GM12878 (cell line): ENCODE results near the gene XPOT.

Experiments used
- CREM ChIP-seq: IDR thresholded peaks from 2 replicates; pipeline ENCODE4 v1.6.1; 2014; ENCODE audit warnings: antibody characterized with exemption, low read depth
- JUNB ChIP-seq: IDR thresholded peaks from 2 replicates; pipeline ENCODE4 v1.6.1; 2016; ENCODE audit warnings: antibody characterized with exemption, mild to moderate bottlenecking
- NRF1 ChIP-seq: conservative IDR thresholded peaks from 2 replicates; pipeline ENCODE4 v1.6.1; 2011; ENCODE audit warnings: mild to moderate bottlenecking, low read depth, low read length, improper control_type of control experiment
- POLR2A ChIP-seq: IDR thresholded peaks from 2 replicates; pipeline ENCODE4 v1.6.1; 2011; ENCODE audit warnings: low read depth, mild to moderate bottlenecking, low read length
- RCOR1 ChIP-seq: conservative IDR thresholded peaks from 2 replicates; pipeline ENCODE4 v1.6.1; 2012; ENCODE audit warnings: low read depth, low read length, improper control_type of control experiment
- SIN3A ChIP-seq: IDR thresholded peaks from 2 replicates; pipeline ENCODE4 v1.6.1; 2012; ENCODE audit warnings: low read depth, low read length, improper control_type of control experiment
- TF ChIP-seq, protein P1 (sequence below): IDR thresholded peaks from 2 replicates; pipeline ENCODE4 v1.6.1; 2011; ENCODE audit warnings: mild to moderate bottlenecking, low read depth, low read length, moderate library complexity; ENCODE audit not compliant: insufficient replicate concordance

GRCh38 chr12:64450057-64450640 is 46.0 kb downstream of the XPOT start:
- TF ChIP-seq RCOR1, result no peak
- no peak for TF ChIP-seq NRF1
- TF ChIP-seq POLR2A, result no peak
- no peak for TF ChIP-seq SIN3A
- TF ChIP-seq JUNB, result no peak
- TF ChIP-seq, protein P1, sequence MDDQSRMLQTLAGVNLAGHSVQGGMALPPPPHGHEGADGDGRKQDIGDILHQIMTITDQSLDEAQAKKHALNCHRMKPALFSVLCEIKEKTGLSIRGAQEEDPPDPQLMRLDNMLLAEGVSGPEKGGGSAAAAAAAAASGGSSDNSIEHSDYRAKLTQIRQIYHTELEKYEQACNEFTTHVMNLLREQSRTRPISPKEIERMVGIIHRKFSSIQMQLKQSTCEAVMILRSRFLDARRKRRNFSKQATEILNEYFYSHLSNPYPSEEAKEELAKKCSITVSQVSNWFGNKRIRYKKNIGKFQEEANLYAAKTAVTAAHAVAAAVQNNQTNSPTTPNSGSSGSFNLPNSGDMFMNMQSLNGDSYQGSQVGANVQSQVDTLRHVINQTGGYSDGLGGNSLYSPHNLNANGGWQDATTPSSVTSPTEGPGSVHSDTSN, result no peak
- TF ChIP-seq CREM, result no peak
